HL-60 (cell line): ENCODE results near the gene WIZ.

Experiments
- DNase-seq, 2 experiments: peaks; one replicate each; pipeline ENCODE4 v3.0.0-alpha.2; 2010 to 2020; ENCODE audit warnings: low read depth in 1 of 2, low spot score in 1 of 2
- H3K27ac ChIP-seq: fragments of 250-450 bp; sonication (Bioruptor Pico); replicated peaks from 2 replicates; pipeline ENCODE4 v1.5.1; 2020; ENCODE audit warnings: mild to moderate bottlenecking, moderate library complexity
- H3K27me3 ChIP-seq: fragments of 250-450 bp; sonication (Bioruptor Pico); 2 replicates; pipeline ENCODE4 v1.5.1; 2021; ENCODE audit warnings: mild to moderate bottlenecking, moderate library complexity; ENCODE audit not compliant: insufficient read depth, poor library complexity, severe bottlenecking
- H3K4me3 ChIP-seq: replicated peaks from 2 replicates; pipeline ENCODE4 v1.5.1; 2011; ENCODE audit warnings: mild to moderate bottlenecking, control low read depth, low read length; ENCODE audit not compliant: insufficient read depth
- GABPA ChIP-seq: IDR thresholded peaks from 2 replicates; pipeline ENCODE4 v1.6.1; 2012; ENCODE audit warnings: low read depth
- POLR2AphosphoS5 ChIP-seq: IDR thresholded peaks from 2 replicates; pipeline ENCODE4 v1.6.1; 2012; ENCODE audit warnings: low read depth
- SPI1 ChIP-seq: IDR thresholded peaks from 2 replicates; pipeline ENCODE4 v1.6.1; 2012; ENCODE audit warnings: low read depth, mild to moderate bottlenecking, borderline replicate concordance
- TF ChIP-seq, protein P1 (sequence below): IDR thresholded peaks from 2 replicates; pipeline ENCODE4 v1.6.1; 2012; ENCODE audit warnings: low read depth; ENCODE audit not compliant: insufficient replicate concordance
- TF ChIP-seq, protein P2 (sequence below): IDR thresholded peaks from one replicate; pipeline ENCODE4 v1.5.1; 2011; ENCODE audit warnings: low read length, control low read depth, inconsistent platforms; ENCODE audit not compliant: insufficient read depth

The WIZ gene

DNA sequence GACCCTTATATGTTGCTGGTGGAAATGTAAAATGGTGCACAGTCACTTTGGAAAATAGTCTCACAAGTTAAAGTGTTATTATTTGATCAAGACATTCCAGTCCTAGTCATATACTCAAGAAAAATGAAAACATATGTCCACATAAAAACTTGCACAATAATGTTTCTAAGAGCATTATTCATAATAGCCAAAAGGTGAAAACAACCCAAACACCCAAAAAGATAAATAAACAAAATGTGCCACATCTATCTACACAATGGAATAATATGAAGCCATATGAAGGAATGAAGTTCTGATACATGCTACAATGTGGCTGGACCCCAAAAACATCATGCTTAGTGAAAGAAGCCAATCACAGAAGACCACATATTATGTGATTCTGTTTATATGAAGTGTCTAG lies 55.8 kb downstream of the WIZ start:
- H3K27me3 ChIP-seq = no peaks in the 10 kb centered on the region
- H3K4me3 ChIP-seq = no peak overlapping the region
- TF ChIP-seq SPI1 (no peak), GABPA (no peak), POLR2AphosphoS5 (no peak)
- TF ChIP-seq, protein P1, sequence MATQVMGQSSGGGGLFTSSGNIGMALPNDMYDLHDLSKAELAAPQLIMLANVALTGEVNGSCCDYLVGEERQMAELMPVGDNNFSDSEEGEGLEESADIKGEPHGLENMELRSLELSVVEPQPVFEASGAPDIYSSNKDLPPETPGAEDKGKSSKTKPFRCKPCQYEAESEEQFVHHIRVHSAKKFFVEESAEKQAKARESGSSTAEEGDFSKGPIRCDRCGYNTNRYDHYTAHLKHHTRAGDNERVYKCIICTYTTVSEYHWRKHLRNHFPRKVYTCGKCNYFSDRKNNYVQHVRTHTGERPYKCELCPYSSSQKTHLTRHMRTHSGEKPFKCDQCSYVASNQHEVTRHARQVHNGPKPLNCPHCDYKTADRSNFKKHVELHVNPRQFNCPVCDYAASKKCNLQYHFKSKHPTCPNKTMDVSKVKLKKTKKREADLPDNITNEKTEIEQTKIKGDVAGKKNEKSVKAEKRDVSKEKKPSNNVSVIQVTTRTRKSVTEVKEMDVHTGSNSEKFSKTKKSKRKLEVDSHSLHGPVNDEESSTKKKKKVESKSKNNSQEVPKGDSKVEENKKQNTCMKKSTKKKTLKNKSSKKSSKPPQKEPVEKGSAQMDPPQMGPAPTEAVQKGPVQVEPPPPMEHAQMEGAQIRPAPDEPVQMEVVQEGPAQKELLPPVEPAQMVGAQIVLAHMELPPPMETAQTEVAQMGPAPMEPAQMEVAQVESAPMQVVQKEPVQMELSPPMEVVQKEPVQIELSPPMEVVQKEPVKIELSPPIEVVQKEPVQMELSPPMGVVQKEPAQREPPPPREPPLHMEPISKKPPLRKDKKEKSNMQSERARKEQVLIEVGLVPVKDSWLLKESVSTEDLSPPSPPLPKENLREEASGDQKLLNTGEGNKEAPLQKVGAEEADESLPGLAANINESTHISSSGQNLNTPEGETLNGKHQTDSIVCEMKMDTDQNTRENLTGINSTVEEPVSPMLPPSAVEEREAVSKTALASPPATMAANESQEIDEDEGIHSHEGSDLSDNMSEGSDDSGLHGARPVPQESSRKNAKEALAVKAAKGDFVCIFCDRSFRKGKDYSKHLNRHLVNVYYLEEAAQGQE = no peak
- TF ChIP-seq, protein P2, sequence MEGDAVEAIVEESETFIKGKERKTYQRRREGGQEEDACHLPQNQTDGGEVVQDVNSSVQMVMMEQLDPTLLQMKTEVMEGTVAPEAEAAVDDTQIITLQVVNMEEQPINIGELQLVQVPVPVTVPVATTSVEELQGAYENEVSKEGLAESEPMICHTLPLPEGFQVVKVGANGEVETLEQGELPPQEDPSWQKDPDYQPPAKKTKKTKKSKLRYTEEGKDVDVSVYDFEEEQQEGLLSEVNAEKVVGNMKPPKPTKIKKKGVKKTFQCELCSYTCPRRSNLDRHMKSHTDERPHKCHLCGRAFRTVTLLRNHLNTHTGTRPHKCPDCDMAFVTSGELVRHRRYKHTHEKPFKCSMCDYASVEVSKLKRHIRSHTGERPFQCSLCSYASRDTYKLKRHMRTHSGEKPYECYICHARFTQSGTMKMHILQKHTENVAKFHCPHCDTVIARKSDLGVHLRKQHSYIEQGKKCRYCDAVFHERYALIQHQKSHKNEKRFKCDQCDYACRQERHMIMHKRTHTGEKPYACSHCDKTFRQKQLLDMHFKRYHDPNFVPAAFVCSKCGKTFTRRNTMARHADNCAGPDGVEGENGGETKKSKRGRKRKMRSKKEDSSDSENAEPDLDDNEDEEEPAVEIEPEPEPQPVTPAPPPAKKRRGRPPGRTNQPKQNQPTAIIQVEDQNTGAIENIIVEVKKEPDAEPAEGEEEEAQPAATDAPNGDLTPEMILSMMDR = no peak
- no peak overlapping the region for H3K27ac ChIP-seq
- no peak for DNase-seq

DNA sequence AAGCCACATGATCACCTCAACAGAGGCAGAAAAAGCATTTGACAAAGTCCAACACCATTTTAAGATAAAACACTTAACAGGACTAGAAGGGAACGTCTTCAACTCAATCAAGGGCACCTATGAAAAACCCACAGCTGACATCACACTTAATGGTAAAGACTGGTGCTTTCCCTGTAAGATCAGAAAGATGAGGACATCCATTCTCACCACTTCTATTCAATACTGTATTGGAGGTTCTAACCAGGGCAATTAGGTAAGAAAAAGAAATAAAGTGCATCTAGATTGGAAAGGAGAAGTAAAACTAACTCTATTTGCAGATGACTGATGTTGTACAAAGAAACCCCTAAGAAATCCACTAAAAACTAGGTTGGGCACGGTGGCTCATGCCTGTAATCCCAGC lies 58.9 kb downstream of the WIZ start:
- TF ChIP-seq, protein P2 = no peak
- TF ChIP-seq SPI1 (no peak), GABPA (no peak), POLR2AphosphoS5 (no peak)
- TF ChIP-seq, protein P1 = no peak

GRCh38 chr19:15381864-15382263 lies 67.9 kb downstream of the WIZ start:
- Histone ChIP-seq H3K4me3 (no peak overlapping the region), H3K27me3 (no peaks in the 10 kb centered on the region), H3K27ac (no peak overlapping the region)
- no peak for DNase-seq
- TF ChIP-seq SPI1 = no peak
- TF ChIP-seq, protein P2 = no peak
- TF ChIP-seq POLR2AphosphoS5 = no peak
- TF ChIP-seq GABPA = no peak
- TF ChIP-seq, protein P1 = no peak

More for the DNA sequence above, 58.9 kb downstream of the WIZ start:
- no peak overlapping the region for H3K27ac ChIP-seq
- no peak for DNase-seq
- no peak overlapping the region for H3K4me3 ChIP-seq
- H3K27me3 ChIP-seq = no peaks in the 10 kb centered on the region
